Measurements from ENCODE around the gene PLXND1.

GRCh38 chr3:129620828-129621559, 14.5 kb upstream of the PLXND1 start:
- TF ChIP-seq CTCF (IDR thresholded peaks at IDR 0.05; ENCODE audit: low read depth, low read length) (no peak), EZH2phosphoT487 (IDR thresholded peaks at IDR 0.05; ENCODE audit: low read depth) (no peak)
